Measurements from ENCODE around the gene TMTC2.

GRCh38 chr12:82952946-82953345 is 266.2 kb downstream of the TMTC2 start:
- TF ChIP-seq CTCF (IDR thresholded peaks at IDR 0.05) (no peak), POLR2A (IDR thresholded peaks at IDR 0.05) (no peak)
